Stimulated activated CD8-positive, alpha-beta memory T cell treated with anti-CD3 and anti-CD28 coated beads, Interleukin-15, amount 100 ng/mL, for 48 hours (primary cell): ENCODE measurements around the gene ITPRIP.
A peak's percentile ranks its signal among the peaks of the same experiment; 100 is the strongest.

Source experiments
- DNase-seq, 2 donors: peaks; one replicate each; pipeline ENCODE4 v3.0.0-alpha.2; 2020; ENCODE audit warnings: low read depth in 2 of 2

The ITPRIP gene

GRCh38 chr10:104279550-104280259, 58.6 kb downstream of the ITPRIP start:
- DNase-seq, result no peak

- no peak for DNase-seq
These were observed 60.5 kb downstream of the ITPRIP start for GRCh38 chr10:104277785-104278184.

GRCh38 chr10:104276192-104276591, 62.1 kb downstream of the ITPRIP start:
- no peak for DNase-seq

GRCh38 chr10:104274762-104275721, 63.2 kb downstream of the ITPRIP start:
- peak; percentile 28 to 38 for DNase-seq

GRCh38 chr10:104273899-104274575, 64.2 kb downstream of the ITPRIP start:
- DNase-seq, result no peak

- no peak for DNase-seq
These were observed 65.0 kb downstream of the ITPRIP start for GRCh38 chr10:104273286-104273685.

GRCh38 chr10:104268713-104269645, 69.3 kb downstream of the ITPRIP start, which contains the start of gene GSTO2:
TSS of gene GSTO2 (plus strand) at chr10:104269184. CDS start at chr10:104274916, 5,732 bp downstream.
- DNase-seq, result peak; percentile 98 to 99

- peak in 1 of 2 donors; percentile 14 for DNase-seq
These were observed 69.9 kb downstream of the ITPRIP start for GRCh38 chr10:104268405-104268712.

GRCh38 chr10:104267721-104268404, 70.4 kb downstream of the ITPRIP start:
- peak; percentile 16 to 36 for DNase-seq

GRCh38 chr10:104264783-104265182, 73.5 kb downstream of the ITPRIP start:
- no peak for DNase-seq

GRCh38 chr10:104262055-104262454, 76.2 kb downstream of the ITPRIP start:
- no peak for DNase-seq

GRCh38 chr10:104260775-104261115, 77.5 kb downstream of the ITPRIP start:
- DNase-seq, result no peak

- DNase-seq, result no peak
These were observed 78.1 kb downstream of the ITPRIP start for GRCh38 chr10:104259999-104260774.
